HCT116 (cell line): Measurements from ENCODE around the gene AARS2.

ENCODE experiments used
- ELF1 ChIP-seq: IDR thresholded peaks from 2 replicates; pipeline ENCODE4 v1.6.1; 2012; ENCODE audit warnings: low read depth, borderline replicate concordance
- EZH2 ChIP-seq: fragments of 200-600 bp; sonication (generic); IDR thresholded peaks from 2 replicates; pipeline ENCODE4 v1.6.1; 2017; ENCODE audit warnings: antibody characterized with exemption, mixed run types
- POLR2A ChIP-seq: IDR thresholded peaks from 2 replicates; pipeline ENCODE4 v1.7.0; 2011; ENCODE audit warnings: borderline replicate concordance; ENCODE audit not compliant: insufficient read depth, insufficient read length; ENCODE audit errors: extremely low read depth
- POLR2AphosphoS5 ChIP-seq: IDR thresholded peaks from 2 replicates; pipeline ENCODE4 v1.6.1; 2011; ENCODE audit warnings: mild to moderate bottlenecking, low read depth, low read length, moderate library complexity
- RAD21 ChIP-seq: IDR thresholded peaks from 2 replicates; pipeline ENCODE4 v1.6.1; 2012; ENCODE audit warnings: low read depth, mild to moderate bottlenecking
- TF ChIP-seq, protein P1 (sequence below), 3 experiments: fragments of 200-600 bp in 1 of 3; sonication (generic) in 1 of 3; IDR thresholded peaks in 2 of 3; conservative IDR thresholded peaks in 1 of 3; 2 replicates each; pipeline ENCODE4 v1.5.1; 2012 to 2017; ENCODE audit warnings: low read depth in 2 of 3, low read length in 2 of 3, antibody characterized with exemption in 1 of 3, borderline replicate concordance in 1 of 3, control low read depth in 1 of 3, mild to moderate bottlenecking in 1 of 3, mixed read lengths in 1 of 3, mixed run types in 1 of 3, moderate library complexity in 1 of 3; ENCODE audit not compliant: insufficient read depth in 1 of 3

DNA sequence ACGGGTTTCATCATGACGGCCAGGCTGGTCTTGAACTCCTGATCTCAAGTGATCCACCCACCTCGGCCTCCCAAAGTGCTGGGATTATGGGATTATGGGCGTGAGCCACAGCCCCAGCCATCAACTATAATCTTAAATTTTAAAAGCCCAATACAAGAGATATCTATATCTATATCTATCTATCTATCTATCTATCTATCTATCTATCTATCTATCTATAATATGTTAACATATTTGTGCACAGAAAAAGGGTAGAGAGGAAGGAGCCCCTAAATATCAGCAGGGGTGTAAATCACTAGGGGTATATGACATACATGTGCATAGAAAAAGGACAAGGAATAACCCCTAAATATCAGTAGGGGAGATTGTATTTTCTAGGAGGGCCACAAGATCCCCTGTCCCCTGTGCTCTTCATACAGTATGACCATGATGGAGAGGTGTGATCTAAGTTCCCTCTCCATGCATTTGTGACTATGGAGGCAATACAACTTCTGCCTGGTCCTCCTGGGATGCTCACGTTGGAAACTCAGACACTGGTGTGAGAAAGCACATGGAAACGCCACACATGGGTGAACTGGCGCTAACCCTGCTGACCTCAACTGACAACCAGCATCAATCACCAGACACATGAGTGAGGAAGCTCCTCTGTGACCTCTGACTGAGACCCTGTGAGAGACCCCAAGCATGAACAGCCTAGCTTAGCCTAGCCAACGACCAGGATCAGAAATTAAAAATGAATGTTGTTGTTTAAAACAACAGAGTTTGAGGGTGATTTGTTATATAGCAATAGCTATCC, 28.1 kb upstream of the AARS2 start:
- TF ChIP-seq ELF1 (no peak), RAD21 (no peak), POLR2A (no peak), EZH2 (no peak), POLR2AphosphoS5 (no peak)
- TF ChIP-seq, protein P1, sequence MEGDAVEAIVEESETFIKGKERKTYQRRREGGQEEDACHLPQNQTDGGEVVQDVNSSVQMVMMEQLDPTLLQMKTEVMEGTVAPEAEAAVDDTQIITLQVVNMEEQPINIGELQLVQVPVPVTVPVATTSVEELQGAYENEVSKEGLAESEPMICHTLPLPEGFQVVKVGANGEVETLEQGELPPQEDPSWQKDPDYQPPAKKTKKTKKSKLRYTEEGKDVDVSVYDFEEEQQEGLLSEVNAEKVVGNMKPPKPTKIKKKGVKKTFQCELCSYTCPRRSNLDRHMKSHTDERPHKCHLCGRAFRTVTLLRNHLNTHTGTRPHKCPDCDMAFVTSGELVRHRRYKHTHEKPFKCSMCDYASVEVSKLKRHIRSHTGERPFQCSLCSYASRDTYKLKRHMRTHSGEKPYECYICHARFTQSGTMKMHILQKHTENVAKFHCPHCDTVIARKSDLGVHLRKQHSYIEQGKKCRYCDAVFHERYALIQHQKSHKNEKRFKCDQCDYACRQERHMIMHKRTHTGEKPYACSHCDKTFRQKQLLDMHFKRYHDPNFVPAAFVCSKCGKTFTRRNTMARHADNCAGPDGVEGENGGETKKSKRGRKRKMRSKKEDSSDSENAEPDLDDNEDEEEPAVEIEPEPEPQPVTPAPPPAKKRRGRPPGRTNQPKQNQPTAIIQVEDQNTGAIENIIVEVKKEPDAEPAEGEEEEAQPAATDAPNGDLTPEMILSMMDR (IDR thresholded peaks at IDR 0.05 in 2 of 3, conservative IDR thresholded peaks at IDR 0.05 in 1 of 3; ENCODE audit: borderline replicate concordance in 1 of 3, insufficient read depth in 1 of 3, low read depth in 2 of 3, low read length in 2 of 3) = no peak
